Upper lobe of right lung (tissue), 1 donor: ENCODE measurements around the gene TRABD2B. TPM values are rescaled to one million over a fixed set of nuclear protein-coding genes. Genes with fewer than 3 reads are reported as not detected.

Experiments used
- ATAC-seq: fragments of 200-7000 bp; cut with Tn5 transposase; one replicate; pipeline ENCODE4 v1.9.1; 2020; ENCODE audit warnings: mild to moderate bottlenecking, moderate library complexity
- DNase-seq: peaks from one replicate; pipeline ENCODE4 v3.0.0-alpha.2; 2020
- H3K27ac ChIP-seq: fragments of 200-600 bp; one replicate; pipeline ENCODE4 v1.8.0; 2022
- H3K27me3 ChIP-seq: fragments of 200-600 bp; one replicate; pipeline ENCODE4 v1.8.0; 2022; ENCODE audit warnings: mild to moderate bottlenecking
- H3K36me3 ChIP-seq: fragments of 200-600 bp; one replicate; pipeline ENCODE4 v1.8.0; 2022
- H3K4me1 ChIP-seq: fragments of 200-600 bp; one replicate; pipeline ENCODE4 v1.8.0; 2022
- H3K4me3 ChIP-seq: fragments of 200-600 bp; one replicate; pipeline ENCODE4 v1.8.0; 2022; ENCODE audit warnings: mild to moderate bottlenecking
- H3K9me3 ChIP-seq: fragments of 200-600 bp; one replicate; pipeline ENCODE4 v1.8.0; 2022
- CTCF ChIP-seq: fragments of 200-600 bp; IDR thresholded peaks from one replicate; pipeline ENCODE4 v1.8.0; 2022; ENCODE audit warnings: antibody characterized with exemption
- intact Hi-C: fragments of 100-400 bp; cut with DNase I; formaldehyde crosslinking; loops from one replicate; pipeline ENCODE4 v1.11.0; 2022
- total RNA-seq: library from RNA; stranded (reverse); fragmentation: NEBNext Ultra II Directional; extraction: Animal tissue kit (Norgen Biotek cat#: 25700); gene quantifications from one replicate; pipeline ENCODE4 v1.2.1, GENCODE V29; 2021
- donor health status: DM: no; HTN: yes; CAD: no; lungs with severe emphysema.

Gene TRABD2B
- total RNA-seq, 1 donor from 2014 or later = 1.2 TPM

- intact Hi-C loops = no loop called here
- Histone ChIP-seq H3K9me3 (no peaks in the 10 kb centered on the region), H3K4me1 (no peaks in the 10 kb centered on the region), H3K36me3 (no peaks in the 10 kb centered on the region), H3K27me3 (no peaks in the 10 kb centered on the region), H3K27ac (no peak overlapping the region), H3K4me3 (no peak overlapping the region)
- DNase-seq = no peak
- ATAC-seq = no peak
- no peak for TF ChIP-seq CTCF
These were observed 219.9 kb downstream of the TRABD2B start for GRCh38 chr1:47777322-47777721.

- no peak for ATAC-seq
- Histone ChIP-seq H3K36me3 (no peaks in the 10 kb centered on the region), H3K4me1 (no peaks in the 10 kb centered on the region), H3K27me3 (no peaks in the 10 kb centered on the region), H3K27ac (no peak overlapping the region), H3K4me3 (no peak overlapping the region), H3K9me3 (no peaks in the 10 kb centered on the region)
- intact Hi-C loops = no loop called here
- no peak for DNase-seq
- TF ChIP-seq CTCF = no peak
These were observed 220.5 kb downstream of the TRABD2B start for GRCh38 chr1:47776667-47777131.

GRCh38 chr1:47774986-47775834 is 222.0 kb downstream of the TRABD2B start:
- ATAC-seq (no peak), DNase-seq (no peak)
- H3K4me1 ChIP-seq = no peaks in the 10 kb centered on the region
- H3K4me3 ChIP-seq = no peak overlapping the region
- no peaks in the 10 kb centered on the region for H3K27me3 ChIP-seq
- no peaks in the 10 kb centered on the region for H3K36me3 ChIP-seq
- H3K27ac ChIP-seq = no peak overlapping the region
- intact Hi-C loops = no loop called here
- TF ChIP-seq CTCF = no peak
- no peaks in the 10 kb centered on the region for H3K9me3 ChIP-seq

- ATAC-seq (no peak), DNase-seq (no peak)
- Histone ChIP-seq H3K27ac (no peak overlapping the region), H3K36me3 (no peaks in the 10 kb centered on the region), H3K27me3 (no peaks in the 10 kb centered on the region), H3K4me1 (no peaks in the 10 kb centered on the region), H3K4me3 (no peak overlapping the region), H3K9me3 (no peaks in the 10 kb centered on the region)
- no peak for TF ChIP-seq CTCF
- intact Hi-C loops = no loop called here
These were observed 224.1 kb downstream of the TRABD2B start for GRCh38 chr1:47772960-47773682.

GRCh38 chr1:47772281-47772680 is 224.9 kb downstream of the TRABD2B start:
- Histone ChIP-seq H3K27ac (no peak overlapping the region), H3K4me3 (no peak overlapping the region), H3K27me3 (no peaks in the 10 kb centered on the region), H3K36me3 (no peaks in the 10 kb centered on the region), H3K4me1 (no peaks in the 10 kb centered on the region), H3K9me3 (no peaks in the 10 kb centered on the region)
- intact Hi-C loops = no loop called here
- DNase-seq (no peak), ATAC-seq (no peak)
- no peak for TF ChIP-seq CTCF
